CMK (cell line): ENCODE data around the gene MAF.
A peak's percentile ranks its signal among the peaks of the same experiment; 100 is the strongest.

Source experiments
- DNase-seq: peaks from one replicate; pipeline ENCODE4 v3.0.0-alpha.2; 2010; ENCODE audit warnings: low read depth

Gene MAF

GRCh38 chr16:79612207-79612606, 11.7 kb upstream of the MAF start:
- DNase-seq, result no peak

- DNase-seq, result no peak
Observed at GRCh38 chr16:79610771-79611170, 10.2 kb upstream of the MAF start.

- DNase-seq, result no peak
Observed at GRCh38 chr16:79609861-79610260, 9.3 kb upstream of the MAF start.

- DNase-seq, result no peak
Observed at GRCh38 chr16:79608976-79609375, 8.4 kb upstream of the MAF start.

GRCh38 chr16:79607587-79607986, 7.0 kb upstream of the MAF start:
- no peak for DNase-seq

- DNase-seq, result no peak
Observed at GRCh38 chr16:79605999-79606398, 5.5 kb upstream of the MAF start.

- no peak for DNase-seq
Observed at GRCh38 chr16:79603055-79603454, 2.5 kb upstream of the MAF start.

- no peak for DNase-seq
Observed at GRCh38 chr16:79602628-79603014, 2.1 kb upstream of the MAF start.

GRCh38 chr16:79601931-79602627, 1.5 kb upstream of the MAF start:
- DNase-seq, result peak; percentile 29

GRCh38 chr16:79601092-79601930, 774 bp upstream of the MAF start:
- no peak for DNase-seq

GRCh38 chr16:79599837-79600637, 500 bp downstream of the MAF start:
- DNase-seq, result no peak

- no peak for DNase-seq
Observed at GRCh38 chr16:79599256-79599836, 1.2 kb downstream of the MAF start.

- no peak for DNase-seq
Observed at GRCh38 chr16:79598348-79599181, 2.0 kb downstream of the MAF start.

GRCh38 chr16:79598063-79598347, 2.5 kb downstream of the MAF start:
- no peak for DNase-seq

- no peak for DNase-seq
Observed at GRCh38 chr16:79597277-79598062, 3.1 kb downstream of the MAF start.

- no peak for DNase-seq
Observed at GRCh38 chr16:79595931-79596450, 4.5 kb downstream of the MAF start.

GRCh38 chr16:79595231-79595641, 5.3 kb downstream of the MAF start:
- no peak for DNase-seq

- no peak for DNase-seq
Observed at GRCh38 chr16:79593754-79594153, 6.8 kb downstream of the MAF start.

GRCh38 chr16:79593074-79593531, 7.4 kb downstream of the MAF start:
- DNase-seq, result no peak

GRCh38 chr16:79592186-79592585, 8.4 kb downstream of the MAF start:
- DNase-seq, result no peak
